ENCODE measurements around the gene CDK19.

DNA sequence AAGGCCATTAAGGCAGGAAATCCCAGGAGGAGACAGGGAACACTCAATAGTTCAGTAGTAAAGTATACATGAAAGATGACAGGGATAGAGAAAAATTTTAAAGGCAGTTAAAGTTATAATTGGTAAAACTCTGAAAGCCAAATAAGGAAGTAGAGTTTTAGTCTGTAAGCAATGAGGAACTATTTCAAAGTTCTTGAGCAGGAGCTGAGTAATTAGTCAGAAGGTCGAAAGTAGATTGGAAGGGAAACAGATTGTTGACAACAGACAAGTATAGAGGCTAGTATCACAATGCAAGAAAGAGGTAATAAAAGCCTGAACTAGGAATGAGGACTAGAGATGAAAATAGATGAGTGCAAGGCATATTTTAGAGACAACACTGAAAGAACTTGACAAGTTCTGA is 150.3 kb downstream of the CDK19 start:
- TF ChIP-seq POLR2AphosphoS5 (IDR thresholded peaks at IDR 0.05; ENCODE audit: borderline replicate concordance, low read depth, low read length) (no peak), EZH2 (IDR thresholded peaks at IDR 0.05) (no peak), FOXP2 (optimal IDR thresholded peaks at IDR 0.05; ENCODE audit: control extremely low read depth, extremely low read length, insufficient read depth) (no peak)

Measured in SK-N-MC (cell line).